ENCODE measurements around the gene RRAS2.

DNA sequence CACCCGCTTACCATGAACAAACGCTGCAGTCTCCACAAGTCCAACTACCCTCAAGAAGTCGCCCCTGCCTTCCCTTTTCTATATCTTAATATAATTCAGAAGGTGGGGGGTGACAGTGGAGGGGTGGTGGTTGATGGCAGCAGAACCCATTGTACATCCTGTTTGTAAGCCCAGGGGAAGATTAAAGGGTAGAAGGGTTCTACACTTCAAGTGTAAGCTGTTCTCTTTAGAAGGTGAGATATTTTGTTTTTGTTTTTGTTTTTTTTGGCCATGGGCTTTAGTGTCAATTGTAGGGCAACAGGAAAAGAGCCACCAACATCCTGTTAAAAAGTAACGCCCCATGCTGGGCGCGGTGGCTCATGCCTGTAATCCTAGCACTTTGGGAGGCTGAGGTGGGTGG is 34.9 kb upstream of the RRAS2 start:
- TF ChIP-seq MEIS1 (CRISPR knock-in tag; IDR thresholded peaks at IDR 0.05; ENCODE audit: borderline replicate concordance) (no peak), ZNF701 (tag by site-specific recombination; IDR thresholded peaks at IDR 0.05) (no peak), YY1 (tag by site-specific recombination; IDR thresholded peaks at IDR 0.05) (no peak)
